Right hindlimb (tissue), 1 donor: ENCODE data around the gene MXD1.
"Not testable (repeated sequence)": the region's sequence is repeated elsewhere in the genome, so short reads cannot be mapped to it uniquely, and the experiment has no call there.

ENCODE experiments used
- DNase-seq: peaks from one replicate; pipeline ENCODE4 v3.0.0-alpha.2; 2018

MXD1 gene

GRCh38 chr2:69933839-69934613 lies 19.1 kb downstream of the MXD1 start:
- DNase-seq: no peak

GRCh38 chr2:69934614-69934908 lies 19.7 kb downstream of the MXD1 start:
- no peak for DNase-seq

GRCh38 chr2:69935011-69935410 lies 20.1 kb downstream of the MXD1 start:
- no peak for DNase-seq

GRCh38 chr2:69936906-69937305 lies 22.0 kb downstream of the MXD1 start:
- no peak for DNase-seq

- DNase-seq: no peak
These were observed 23.1 kb downstream of the MXD1 start for GRCh38 chr2:69937968-69938367.

GRCh38 chr2:69939722-69940121 lies 24.8 kb downstream of the MXD1 start:
- DNase-seq: no peak

DNA sequence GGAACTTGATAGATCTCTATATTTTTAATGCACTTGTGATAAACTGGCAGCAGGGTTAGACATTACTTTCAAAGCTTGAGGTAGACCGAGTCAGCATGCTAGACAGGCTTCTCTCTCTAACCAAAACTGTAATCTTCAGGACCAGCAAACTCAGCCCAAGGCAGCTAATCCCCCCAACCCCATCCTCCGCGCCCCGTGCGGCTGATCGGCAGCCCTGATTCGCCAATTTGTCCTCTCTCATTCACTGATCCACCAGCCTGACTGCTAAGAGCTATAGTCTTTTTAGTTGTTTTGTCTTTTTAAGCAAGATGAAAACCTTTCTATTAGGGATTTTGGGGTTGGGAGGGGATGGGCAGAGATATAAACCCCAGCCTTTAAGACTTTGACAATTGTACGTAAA lies 25.8 kb downstream of the MXD1 start:
- no peak for DNase-seq

DNA sequence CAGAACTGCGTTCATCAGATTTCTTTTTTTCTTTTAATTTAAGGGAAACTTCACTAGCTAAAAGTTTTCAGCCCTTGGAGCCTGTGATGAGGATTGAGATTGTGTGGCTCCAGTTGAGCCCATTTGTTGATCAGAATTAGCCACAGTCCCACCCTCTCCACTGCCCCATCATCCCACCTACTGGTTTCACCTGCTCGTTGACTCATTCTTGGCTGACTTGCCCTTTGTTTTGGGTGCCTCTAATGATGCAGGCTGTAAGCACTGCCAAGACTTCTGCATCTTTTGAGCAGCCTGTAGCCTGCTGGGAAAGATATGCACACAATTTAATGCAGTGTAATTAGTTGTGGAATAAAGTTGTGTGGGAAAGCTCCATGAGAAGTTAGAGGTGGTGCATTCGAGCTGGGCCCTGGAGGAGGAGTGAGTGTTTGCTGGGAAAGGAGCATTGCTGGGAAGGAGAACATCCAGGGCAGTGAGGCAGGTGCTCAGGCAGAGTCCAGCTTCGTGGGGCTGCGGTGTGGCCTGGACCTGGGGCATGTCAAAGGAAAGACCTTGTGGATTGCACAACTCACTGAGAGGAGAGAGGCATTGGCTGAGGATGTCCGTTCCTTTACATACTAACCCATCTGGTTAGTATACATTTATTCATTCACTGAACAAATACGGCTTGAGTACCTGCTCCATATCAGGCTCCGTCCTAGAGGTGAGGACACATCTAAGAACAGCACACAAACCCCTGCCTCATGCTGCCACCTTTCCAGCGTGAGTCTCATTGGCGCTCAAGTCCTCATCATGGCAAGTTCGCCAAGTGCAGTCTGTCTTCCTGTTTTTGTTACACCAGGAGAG lies 28.3 kb downstream of the MXD1 start:
- DNase-seq: no peak

DNA sequence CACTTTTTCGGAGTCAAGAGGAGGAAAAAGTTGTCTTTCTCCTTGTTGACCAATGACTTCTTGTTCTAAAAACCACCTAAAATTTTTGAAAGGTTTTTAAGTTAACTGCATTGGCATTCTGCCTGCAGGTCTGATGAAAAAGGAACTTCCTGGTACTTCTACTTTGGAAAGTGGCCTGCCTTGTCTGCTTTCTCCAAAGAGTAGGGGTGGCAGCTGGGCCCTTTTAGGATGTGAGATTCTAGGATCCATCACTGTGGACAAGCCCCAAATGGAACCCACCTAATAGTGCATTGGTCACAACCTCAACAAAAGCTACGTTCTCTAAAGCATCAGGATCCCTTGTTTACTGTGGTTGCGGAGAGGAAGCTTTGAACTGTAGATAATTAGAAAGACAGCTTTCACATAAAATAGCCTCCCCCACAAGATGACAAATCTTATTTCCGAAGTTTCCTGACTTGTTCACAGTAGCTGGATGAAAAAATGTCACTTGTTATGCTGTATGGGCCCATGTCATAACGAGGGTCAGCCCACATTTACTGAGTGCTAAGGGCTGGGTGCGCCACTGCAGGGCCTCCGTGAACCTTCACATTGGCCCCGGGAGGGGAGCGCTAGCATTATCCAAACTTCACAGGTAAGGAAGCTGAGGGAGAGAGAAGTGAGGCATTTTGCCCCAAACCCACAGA lies 29.1 kb downstream of the MXD1 start:
- DNase-seq: no peak

GRCh38 chr2:69944756-69945155 lies 29.8 kb downstream of the MXD1 start:
- DNase-seq: no peak

DNA sequence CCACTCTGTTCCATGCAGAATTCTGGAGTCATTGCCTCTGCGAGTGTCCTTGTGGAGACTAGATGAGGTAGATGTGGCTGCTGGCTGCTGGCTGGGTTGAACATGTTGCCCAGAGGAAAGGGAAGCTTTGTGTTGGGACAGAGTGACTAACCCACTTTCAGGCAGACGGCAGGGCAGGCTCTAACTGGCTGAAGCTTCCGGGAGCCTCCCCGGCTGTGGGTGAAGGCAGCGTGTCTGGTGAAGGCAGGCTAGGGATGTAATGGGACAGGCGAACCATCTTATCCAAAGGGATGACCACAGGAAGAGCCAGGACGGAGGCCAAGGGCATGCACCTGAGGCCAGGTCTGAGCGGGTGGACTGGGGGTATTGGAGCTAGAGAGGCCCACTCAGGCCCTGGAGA lies 30.5 kb downstream of the MXD1 start:
- DNase-seq: no peak

GRCh38 chr2:69945941-69946340 lies 31.0 kb downstream of the MXD1 start:
- no peak for DNase-seq

DNA sequence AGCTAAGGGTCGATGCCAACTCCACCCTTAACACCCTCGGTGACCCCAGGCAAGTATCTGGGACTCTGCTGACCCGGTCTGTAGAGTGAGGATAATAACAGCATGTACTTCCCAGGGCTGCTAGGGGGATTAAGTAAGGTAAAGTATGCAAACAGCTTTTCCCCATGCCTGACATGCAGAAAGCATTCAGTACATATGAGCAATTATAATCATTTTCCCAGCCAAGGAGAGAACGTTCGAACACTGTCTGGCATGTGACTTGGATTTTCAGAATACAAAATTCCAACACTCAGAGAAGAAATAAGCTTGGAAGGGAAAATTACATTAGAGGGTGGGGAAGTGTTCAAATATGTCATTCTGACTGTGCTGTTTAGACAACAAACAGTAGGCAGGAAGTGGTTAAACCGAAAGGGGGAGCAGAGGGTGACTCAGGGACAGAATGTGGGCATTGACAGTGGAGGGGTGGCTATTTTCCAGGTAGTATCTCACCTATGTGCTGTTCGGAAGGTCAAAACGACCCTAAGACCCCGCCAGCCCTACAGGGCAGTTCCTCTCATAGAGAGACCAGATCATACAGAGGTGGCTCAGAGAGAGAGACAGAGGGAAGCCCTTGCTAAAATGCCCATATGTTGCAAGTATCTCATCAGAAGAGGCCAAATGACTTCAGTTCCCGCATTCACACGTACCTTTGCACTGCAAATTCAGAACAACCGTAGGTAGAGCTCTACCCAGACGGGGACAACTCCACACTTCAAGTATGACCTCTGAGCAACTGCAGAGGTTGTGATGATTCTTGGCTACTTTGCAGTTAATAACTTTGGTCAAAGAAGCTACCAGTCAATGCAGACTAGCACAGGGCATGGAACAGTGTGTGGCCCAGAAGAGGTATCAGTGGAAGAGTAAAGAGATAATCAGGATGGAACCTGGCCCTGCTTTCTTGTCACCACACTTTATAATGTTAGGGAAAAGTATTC lies 31.7 kb downstream of the MXD1 start:
- DNase-seq: no peak

GRCh38 chr2:69947325-69947931 lies 32.5 kb downstream of the MXD1 start:
- DNase-seq: no peak

- DNase-seq: no peak
These were observed 33.4 kb downstream of the MXD1 start for GRCh38 chr2:69948032-69948962.

- DNase-seq: no peak
These were observed 34.2 kb downstream of the MXD1 start for GRCh38 chr2:69948963-69949645.

DNA sequence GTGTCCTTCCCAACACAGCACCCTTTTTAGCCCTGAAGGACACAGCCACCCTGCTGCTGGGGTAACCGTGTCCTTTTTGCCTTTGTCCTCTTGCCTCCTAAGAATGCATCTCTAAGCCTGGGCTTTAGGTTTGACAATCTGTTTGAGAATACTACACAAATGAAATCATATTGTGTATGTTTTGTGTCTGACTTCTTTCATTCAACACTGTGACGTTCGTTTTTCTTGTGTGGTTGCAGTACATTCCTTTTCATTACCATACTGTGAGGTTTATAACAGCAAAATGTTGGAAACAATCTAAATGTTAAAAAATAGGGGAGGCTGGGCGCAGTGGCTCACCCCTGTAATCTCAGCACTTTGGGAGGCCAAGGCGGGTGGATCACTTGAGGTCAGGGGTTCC lies 35.3 kb downstream of the MXD1 start:
- no peak for DNase-seq

DNA sequence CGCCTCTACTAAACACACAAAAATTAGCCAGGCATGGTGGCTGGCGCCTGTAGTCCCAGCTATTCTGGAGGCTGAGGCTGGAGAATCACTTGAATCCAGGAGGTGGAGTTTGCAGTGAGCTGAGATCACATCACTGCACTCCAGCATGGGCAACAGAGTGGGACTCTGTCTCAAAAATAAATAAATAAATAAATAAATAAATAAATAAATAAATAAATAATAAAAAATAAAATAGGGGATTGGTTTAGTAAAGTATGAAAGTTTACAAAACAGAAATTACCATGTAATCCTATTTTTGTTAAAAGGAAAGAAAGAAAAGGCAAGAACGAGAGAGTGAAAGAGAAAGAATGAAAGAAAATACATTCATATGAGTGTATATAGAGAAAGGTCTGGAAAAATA lies 35.8 kb downstream of the MXD1 start:
- DNase-seq: not testable (repeated sequence)

DNA sequence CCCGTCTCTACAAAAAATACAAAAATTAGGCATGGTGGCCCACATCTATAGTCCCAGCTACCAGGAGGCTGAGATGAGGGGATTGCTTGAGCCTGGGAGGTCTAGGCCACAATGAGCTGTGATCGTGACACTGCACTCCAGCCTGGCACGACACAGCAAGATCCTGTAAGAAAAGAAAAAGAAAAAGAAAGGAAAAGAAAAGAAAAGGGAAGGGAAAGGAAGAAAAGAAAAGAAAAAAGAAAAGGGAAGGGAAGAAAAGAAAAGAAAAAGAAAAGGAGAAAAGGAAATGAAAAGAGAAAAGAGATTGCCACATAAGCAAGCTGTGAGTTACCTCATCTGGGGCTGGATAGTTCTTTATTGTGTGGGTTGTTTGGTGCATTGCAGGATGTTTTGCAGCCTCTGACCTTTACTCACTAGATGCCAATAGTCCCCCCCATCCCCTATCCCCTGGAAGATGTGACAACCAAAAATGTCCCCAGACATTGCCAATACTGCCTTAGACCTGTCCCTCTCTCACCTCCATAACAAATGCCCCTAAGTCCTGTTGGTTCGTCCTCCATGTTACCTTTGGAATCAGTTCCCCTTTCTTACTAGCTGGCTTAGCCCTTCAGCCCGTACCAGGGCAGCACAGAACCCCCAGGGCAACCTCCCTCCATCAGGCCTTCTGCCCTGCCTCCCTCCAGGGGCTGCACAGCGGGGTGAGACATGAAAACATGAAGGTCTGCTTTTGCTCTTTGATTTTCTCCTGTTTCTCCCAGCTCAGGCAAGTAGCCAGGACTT lies 37.6 kb downstream of the MXD1 start:
- no peak for DNase-seq

DNA sequence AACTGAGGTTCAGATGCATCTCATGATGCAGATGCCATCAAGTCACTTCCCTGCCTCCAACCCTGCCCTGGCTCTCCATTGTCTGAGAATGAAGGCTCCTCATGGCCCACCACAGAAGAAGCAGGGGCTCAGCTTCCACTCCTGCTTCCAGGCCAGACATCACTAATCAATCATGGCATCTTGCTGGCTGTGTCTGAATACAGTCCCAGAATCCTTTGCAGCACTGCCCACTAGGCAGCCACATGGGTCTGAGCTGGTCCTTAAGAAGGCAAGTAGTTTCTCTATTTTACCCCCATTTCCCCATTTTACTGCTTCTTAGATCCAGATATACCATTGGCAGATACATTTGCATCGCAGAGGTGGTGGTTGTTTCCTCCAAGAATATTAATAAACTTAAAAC lies 39.2 kb downstream of the MXD1 start:
- no peak for DNase-seq
